Endothelial cell of umbilical vein (primary cell): ENCODE data around the gene TRPM8.

ENCODE experiments used
- EZH2 ChIP-seq: IDR thresholded peaks from 2 replicates; pipeline ENCODE4 v1.6.1; 2012; ENCODE audit warnings: borderline replicate concordance, low read depth, mild to moderate bottlenecking, moderate library complexity, low read length, inconsistent platforms; ENCODE audit not compliant: severe bottlenecking
- GATA2 ChIP-seq: IDR thresholded peaks from 2 replicates; pipeline ENCODE4 v1.7.0; 2011; ENCODE audit warnings: low read depth, mild to moderate bottlenecking, moderate library complexity, mixed read lengths, low read length; ENCODE audit not compliant: insufficient read length, insufficient read depth
- JUN ChIP-seq: IDR thresholded peaks from 2 replicates; pipeline ENCODE4 v1.6.1; 2011; ENCODE audit warnings: borderline replicate concordance, low read depth; ENCODE audit not compliant: insufficient read length, insufficient read depth
- POLR2A ChIP-seq: IDR thresholded peaks from 2 replicates; pipeline ENCODE4 v1.6.1; 2012; ENCODE audit warnings: low read depth, mild to moderate bottlenecking, control low read depth, low read length
- POLR2AphosphoS5 ChIP-seq: IDR thresholded peaks from 2 replicates; pipeline ENCODE4 v1.6.1; 2012; ENCODE audit warnings: low read depth, mild to moderate bottlenecking, control low read depth, low read length, moderate library complexity; ENCODE audit not compliant: insufficient read depth
- TF ChIP-seq, protein P1 (sequence below), 2 donors: IDR thresholded peaks; 1 replicate in 1 of 2; 2 replicates in 1 of 2; pipeline ENCODE4 v1.5.1; 2011; ENCODE audit warnings: low read length in 2 of 2, mild to moderate bottlenecking in 2 of 2, moderate library complexity in 2 of 2, control low read depth in 1 of 2, inconsistent platforms in 1 of 2, low read depth in 1 of 2; ENCODE audit not compliant: insufficient read depth in 1 of 2; ENCODE audit errors: extremely low read depth in 1 of 2
- TF ChIP-seq, protein P2 (sequence below): IDR thresholded peaks from 2 replicates; pipeline ENCODE4 v1.6.1; 2011; ENCODE audit not compliant: insufficient read depth, insufficient read length

DNA sequence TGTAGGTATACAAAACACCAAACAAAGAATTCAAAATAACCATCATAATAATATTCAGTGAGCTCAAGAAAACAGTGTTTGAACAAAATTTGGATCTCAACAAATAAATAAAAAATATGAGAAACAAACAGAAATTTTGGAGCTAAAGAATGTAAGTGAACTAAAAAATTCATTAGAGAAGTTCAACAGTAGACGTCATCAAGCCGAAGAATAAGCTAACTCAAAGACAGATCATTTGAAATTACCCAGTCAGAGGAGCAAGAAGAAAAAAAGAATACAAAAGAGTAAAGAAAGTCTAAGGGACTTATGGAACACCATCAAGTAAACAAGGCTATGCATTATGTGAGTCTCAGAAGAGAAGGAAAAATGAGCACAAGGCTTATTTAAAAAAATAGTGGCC is 116.7 kb downstream of the TRPM8 start:
- TF ChIP-seq, protein P1, sequence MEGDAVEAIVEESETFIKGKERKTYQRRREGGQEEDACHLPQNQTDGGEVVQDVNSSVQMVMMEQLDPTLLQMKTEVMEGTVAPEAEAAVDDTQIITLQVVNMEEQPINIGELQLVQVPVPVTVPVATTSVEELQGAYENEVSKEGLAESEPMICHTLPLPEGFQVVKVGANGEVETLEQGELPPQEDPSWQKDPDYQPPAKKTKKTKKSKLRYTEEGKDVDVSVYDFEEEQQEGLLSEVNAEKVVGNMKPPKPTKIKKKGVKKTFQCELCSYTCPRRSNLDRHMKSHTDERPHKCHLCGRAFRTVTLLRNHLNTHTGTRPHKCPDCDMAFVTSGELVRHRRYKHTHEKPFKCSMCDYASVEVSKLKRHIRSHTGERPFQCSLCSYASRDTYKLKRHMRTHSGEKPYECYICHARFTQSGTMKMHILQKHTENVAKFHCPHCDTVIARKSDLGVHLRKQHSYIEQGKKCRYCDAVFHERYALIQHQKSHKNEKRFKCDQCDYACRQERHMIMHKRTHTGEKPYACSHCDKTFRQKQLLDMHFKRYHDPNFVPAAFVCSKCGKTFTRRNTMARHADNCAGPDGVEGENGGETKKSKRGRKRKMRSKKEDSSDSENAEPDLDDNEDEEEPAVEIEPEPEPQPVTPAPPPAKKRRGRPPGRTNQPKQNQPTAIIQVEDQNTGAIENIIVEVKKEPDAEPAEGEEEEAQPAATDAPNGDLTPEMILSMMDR (IDR thresholded peaks at IDR 0.05; ENCODE audit: extremely low read depth in 1 of 2, insufficient read depth in 1 of 2, low read depth in 1 of 2, low read length in 2 of 2), result no peak
- no peak for TF ChIP-seq POLR2AphosphoS5
- TF ChIP-seq POLR2A, result no peak
- TF ChIP-seq EZH2, result no peak
- TF ChIP-seq, protein P2, sequence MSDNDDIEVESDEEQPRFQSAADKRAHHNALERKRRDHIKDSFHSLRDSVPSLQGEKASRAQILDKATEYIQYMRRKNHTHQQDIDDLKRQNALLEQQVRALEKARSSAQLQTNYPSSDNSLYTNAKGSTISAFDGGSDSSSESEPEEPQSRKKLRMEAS, result no peak
- no peak for TF ChIP-seq JUN
- TF ChIP-seq GATA2, result no peak
